DND-41 (cell line): ENCODE data around the gene TNNC2.

Source experiments
- ATAC-seq: fragments of 200-7000 bp; cut with Tn5 transposase; 3 replicates; pipeline ENCODE4 v1.9.1; 2021; ENCODE audit warnings: low read depth; ENCODE audit not compliant: insufficient read depth
- DNase-seq: peaks from one replicate; pipeline ENCODE4 v3.0.0-alpha.2; 2020
- H2AFZ ChIP-seq: 2 replicates; pipeline ENCODE4 v1.6.0; 2012; ENCODE audit warnings: low read depth, low read length
- H3K27ac ChIP-seq: 2 replicates; pipeline ENCODE4 v1.5.1; 2012; ENCODE audit warnings: low read length, inconsistent platforms
- H3K27me3 ChIP-seq: fragments of 200-600 bp; sonication (generic); 2 replicates; pipeline ENCODE4 v1.6.0; 2012; ENCODE audit warnings: low read length, mild to moderate bottlenecking, inconsistent platforms; ENCODE audit not compliant: insufficient read depth, poor library complexity
- H3K36me3 ChIP-seq: 2 replicates; pipeline ENCODE4 v1.5.1; 2012; ENCODE audit warnings: low read length, inconsistent platforms; ENCODE audit not compliant: insufficient read depth
- H3K4me1 ChIP-seq: 2 replicates; pipeline ENCODE4 v1.5.1; 2012; ENCODE audit warnings: mild to moderate bottlenecking, low read length; ENCODE audit not compliant: insufficient read depth
- H3K4me2 ChIP-seq: 2 replicates; pipeline ENCODE4 v1.6.0; 2012; ENCODE audit warnings: mild to moderate bottlenecking, moderate library complexity, low read length, inconsistent platforms; ENCODE audit not compliant: insufficient read depth
- H3K4me3 ChIP-seq, 2 experiments: fragments of 200-600 bp in 1 of 2; shearing (Covaris generic) in 1 of 2; 2 replicates each; pipeline ENCODE4 v1.5.1; 2012 to 2016; ENCODE audit warnings: inconsistent platforms in 2 of 2, low read length in 2 of 2, mild to moderate bottlenecking in 2 of 2, low read depth in 1 of 2, moderate library complexity in 1 of 2
- H3K79me2 ChIP-seq: 2 replicates; pipeline ENCODE4 v1.6.0; 2012; ENCODE audit warnings: low read length, inconsistent platforms; ENCODE audit not compliant: insufficient read depth
- H3K9ac ChIP-seq: 2 replicates; pipeline ENCODE4 v1.6.0; 2012; ENCODE audit warnings: low read depth, mild to moderate bottlenecking, inconsistent platforms, low read length, moderate library complexity
- H3K9me3 ChIP-seq: 2 replicates; pipeline ENCODE4 v1.5.1; 2012; ENCODE audit warnings: low read length, moderate library complexity, mild to moderate bottlenecking, inconsistent platforms; ENCODE audit not compliant: insufficient read depth, severe bottlenecking
- H4K20me1 ChIP-seq: 2 replicates; pipeline ENCODE4 v1.6.0; 2012; ENCODE audit warnings: low read length; ENCODE audit not compliant: insufficient read depth
- CTCF ChIP-seq: IDR thresholded peaks from 2 replicates; pipeline ENCODE4 v1.5.1; 2012; ENCODE audit warnings: borderline replicate concordance, low read length, moderate library complexity, mild to moderate bottlenecking; ENCODE audit not compliant: poor library complexity, severe bottlenecking; ENCODE audit errors: extremely low read depth
- EZH2 ChIP-seq: IDR thresholded peaks from 3 replicates; pipeline ENCODE4 v1.6.1; 2012; ENCODE audit warnings: borderline replicate concordance, low read depth, mild to moderate bottlenecking, moderate library complexity, low read length, inconsistent platforms; ENCODE audit not compliant: severe bottlenecking

Gene TNNC2

GRCh38 chr20:45823949-45824835 lies 2.9 kb downstream of the TNNC2 start:
- Histone ChIP-seq H2AFZ (no peak overlapping the region), H3K27me3 (peaks cover 4% of the 10 kb centered on the region), H3K27ac (no peak overlapping the region), H3K4me3 (no peak overlapping the region), H3K4me2 (no peak overlapping the region), H3K9ac (no peak overlapping the region), H3K9me3 (no peaks in the 10 kb centered on the region), H3K4me1 (no peaks in the 10 kb centered on the region), H4K20me1 (no peaks in the 10 kb centered on the region), H3K79me2 (no peaks in the 10 kb centered on the region), H3K36me3 (no peaks in the 10 kb centered on the region)
- no peak for TF ChIP-seq EZH2
- peak; percentile 43 for TF ChIP-seq CTCF
- DNase-seq (no peak), ATAC-seq (0 out of 3 replicates have a peak, but pooled peaks have one; percentile 35)

GRCh38 chr20:45822857-45823256 lies 4.3 kb downstream of the TNNC2 start:
- ATAC-seq = no peak; the same call in 1 of the 3 replicates
- Histone ChIP-seq H3K27ac (no peak overlapping the region), H4K20me1 (no peaks in the 10 kb centered on the region), H2AFZ (no peak overlapping the region), H3K4me1 (no peaks in the 10 kb centered on the region), H3K9ac (no peak overlapping the region), H3K79me2 (no peaks in the 10 kb centered on the region), H3K36me3 (no peaks in the 10 kb centered on the region), H3K4me2 (no peak overlapping the region), H3K9me3 (no peaks in the 10 kb centered on the region), H3K27me3 (peaks cover 4% of the 10 kb centered on the region), H3K4me3 (no peak overlapping the region)
- TF ChIP-seq EZH2 = no peak
- TF ChIP-seq CTCF = no peak
- DNase-seq = no peak

- no peaks in the 10 kb centered on the region for H3K9me3 ChIP-seq
- no peak overlapping the region for H3K27ac ChIP-seq
- H4K20me1 ChIP-seq = no peaks in the 10 kb centered on the region
- H3K4me3 ChIP-seq = no peak overlapping the region
- no peak overlapping the region for H3K9ac ChIP-seq
- ATAC-seq (no peak), DNase-seq (no peak)
- H3K36me3 ChIP-seq = no peaks in the 10 kb centered on the region
- no peaks in the 10 kb centered on the region for H3K79me2 ChIP-seq
- no peak overlapping the region for H3K4me2 ChIP-seq
- no peaks in the 10 kb centered on the region for H3K4me1 ChIP-seq
- H2AFZ ChIP-seq = no peak overlapping the region
- TF ChIP-seq CTCF (no peak), EZH2 (no peak)
- peaks cover 4% of the 10 kb centered on the region for H3K27me3 ChIP-seq
Observed at GRCh38 chr20:45821947-45822346, 5.2 kb downstream of the TNNC2 start.
